Measurements from ENCODE around the gene ENTREP3.
"Not testable (repeated sequence)": the region's sequence is repeated elsewhere in the genome, so short reads cannot be mapped to it uniquely, and the experiment has no call there.

ENTREP3 gene

GRCh38 chr1:155220211-155220965 is 34.9 kb downstream of the ENTREP3 start:
- DNase-seq = not testable (repeated sequence)

GRCh38 chr1:155219592-155220031 is 35.7 kb downstream of the ENTREP3 start:
- peak in 1 of 2 experiments; percentile 24 for DNase-seq

GRCh38 chr1:155218854-155219591 is 36.3 kb downstream of the ENTREP3 start:
- peak; percentile 34 to 37 for DNase-seq

GRCh38 chr1:155214702-155215101 is 40.6 kb downstream of the ENTREP3 start:
- DNase-seq = not testable (repeated sequence)

- DNase-seq = not testable (repeated sequence)
Observed at GRCh38 chr1:155212051-155212440, 43.2 kb downstream of the ENTREP3 start.

- not testable (repeated sequence) for DNase-seq
Observed at GRCh38 chr1:155211381-155212050, 43.8 kb downstream of the ENTREP3 start.

GRCh38 chr1:155210314-155211104 is 44.8 kb downstream of the ENTREP3 start:
- DNase-seq = no peak

GRCh38 chr1:155209312-155209721 is 46.0 kb downstream of the ENTREP3 start:
- no peak for DNase-seq

GRCh38 chr1:155208541-155209311 is 46.6 kb downstream of the ENTREP3 start, which contains the start of gene MTX1:
Gene MTX1 (plus strand): TSS chr1:155208695. CDS start chr1:155208805, 110 bp downstream.
- DNase-seq = peak; percentile 73 to 79

GRCh38 chr1:155207806-155208540 is 47.3 kb downstream of the ENTREP3 start, which contains the start of gene THBS3:
Gene THBS3 (minus strand): TSS chr1:155207897. CDS start chr1:155207876, 21 bp downstream.
- no peak for DNase-seq

- DNase-seq = peak; percentile 80 to 87
Observed at GRCh38 chr1:155206891-155207805, 48.1 kb downstream of the ENTREP3 start.

- DNase-seq = no peak
Observed at GRCh38 chr1:155205969-155206593, 49.2 kb downstream of the ENTREP3 start.

GRCh38 chr1:155205035-155205434 is 50.2 kb downstream of the ENTREP3 start:
- DNase-seq = no peak

- no peak for DNase-seq
Observed at GRCh38 chr1:155202731-155203515, 52.4 kb downstream of the ENTREP3 start.

- no peak for DNase-seq
Observed at GRCh38 chr1:155202198-155202597, 53.1 kb downstream of the ENTREP3 start.

GRCh38 chr1:155200920-155201319 is 54.4 kb downstream of the ENTREP3 start:
- no peak for DNase-seq

GRCh38 chr1:155199792-155200191 is 55.5 kb downstream of the ENTREP3 start:
- no peak for DNase-seq

GRCh38 chr1:155198547-155198906 is 56.8 kb downstream of the ENTREP3 start:
- DNase-seq = no peak

Data from Kasumi-1 (cell line).